GM21786 (cell line): ENCODE data around the gene BSG.

Source experiments
- ATAC-seq: cut with Tn5 transposase; IDR thresholded peaks from one replicate; pipeline ENCODE4 v1.9.1; 2021; ENCODE audit not compliant: unreplicated experiment

Gene BSG

DNA sequence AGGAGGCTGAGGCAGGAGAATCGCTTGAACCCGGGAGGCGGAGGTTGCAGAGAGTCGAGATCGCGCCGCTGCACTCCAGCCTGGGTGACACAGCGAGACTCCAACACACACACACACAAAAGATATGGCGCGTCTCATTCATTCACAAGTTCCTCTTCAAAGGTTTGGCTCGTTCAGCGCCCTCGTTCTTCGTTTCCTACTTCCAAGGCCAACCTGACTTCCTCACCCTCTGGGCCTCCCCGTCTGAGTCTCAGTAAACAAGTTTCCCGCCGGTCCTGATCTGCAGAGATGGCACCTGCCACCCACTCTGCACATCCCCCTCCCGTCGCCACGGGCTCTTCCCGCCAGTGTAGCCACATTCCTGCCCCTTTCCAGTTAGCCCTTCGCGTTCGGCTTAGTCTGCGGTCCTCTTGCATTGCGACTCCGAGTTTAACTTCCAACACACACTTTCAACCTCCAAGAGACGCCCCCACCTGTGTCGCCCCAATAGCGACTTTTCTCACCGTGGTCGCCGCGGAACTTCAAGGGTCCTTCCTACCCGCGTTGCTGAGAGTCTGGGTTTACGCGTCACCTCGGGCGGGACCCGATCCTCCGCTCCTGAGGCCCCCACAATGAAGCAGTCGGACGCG is 1.3 kb upstream of the BSG start:
- no peak for ATAC-seq

GRCh38 chr19:571566-571974 is 826 bp upstream of the BSG start:
- no peak for ATAC-seq

- ATAC-seq = peak; percentile 23
Observed at GRCh38 chr19:572743-573518, 535 bp downstream of the BSG start.

DNA sequence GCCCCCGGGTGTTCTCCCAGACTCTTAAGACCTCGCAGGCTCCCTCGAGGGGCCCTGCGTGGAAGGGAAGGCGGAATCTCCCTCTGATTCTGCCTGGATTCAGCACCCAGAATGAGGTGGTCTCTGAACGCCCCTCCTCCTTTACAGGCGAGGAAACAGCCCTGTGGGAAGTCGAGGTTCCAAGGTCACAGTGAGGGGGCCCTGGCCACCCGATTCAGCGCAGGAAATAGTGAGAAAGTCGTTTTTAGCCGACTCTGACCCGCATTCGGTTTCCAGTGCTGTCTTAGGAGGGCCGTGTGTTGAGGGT is 1.1 kb downstream of the BSG start:
- ATAC-seq = no peak

DNA sequence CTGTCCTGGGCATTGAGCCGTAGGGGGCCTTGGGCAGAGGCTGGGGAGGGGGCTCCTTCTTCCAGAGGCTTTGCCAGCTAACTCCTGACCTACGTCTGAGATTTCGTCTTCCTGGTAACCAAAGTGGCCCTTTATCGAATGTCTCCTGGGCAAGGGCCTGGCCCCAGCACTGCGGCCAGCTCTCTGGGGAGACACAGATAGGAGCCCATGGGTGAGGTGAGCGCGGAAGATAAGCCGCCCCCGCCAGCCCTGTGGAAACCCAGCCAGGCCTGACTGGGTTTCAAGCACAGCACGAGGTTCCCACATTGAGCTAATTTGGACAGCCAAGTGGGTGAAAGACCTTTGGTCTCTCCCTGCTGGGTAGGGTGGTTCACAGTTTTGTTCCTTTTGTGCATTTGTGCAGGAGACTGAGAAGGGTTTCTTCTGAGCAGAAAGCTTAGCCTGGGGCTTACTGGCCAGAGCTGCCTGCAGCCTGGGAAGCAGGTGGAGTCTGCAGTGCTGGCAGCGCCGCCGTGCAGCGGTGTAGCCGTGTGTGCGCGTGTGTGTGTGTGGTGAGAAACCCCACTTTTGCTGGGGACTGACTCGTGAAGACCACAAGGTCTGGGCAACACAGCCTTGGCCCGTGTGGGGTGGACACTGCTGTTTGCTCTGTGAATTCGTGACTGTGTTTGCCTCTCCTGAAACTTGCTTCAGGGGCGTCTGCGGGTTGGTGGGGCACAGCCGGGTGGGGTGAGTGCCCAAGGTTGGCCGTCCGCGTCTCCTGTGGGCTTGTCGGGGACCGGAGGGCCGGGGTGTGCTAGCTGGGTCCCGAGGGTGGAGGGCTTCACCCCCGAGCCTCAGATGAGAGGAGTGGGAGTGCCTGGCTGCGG is 2.5 kb downstream of the BSG start:
- no peak for ATAC-seq

DNA sequence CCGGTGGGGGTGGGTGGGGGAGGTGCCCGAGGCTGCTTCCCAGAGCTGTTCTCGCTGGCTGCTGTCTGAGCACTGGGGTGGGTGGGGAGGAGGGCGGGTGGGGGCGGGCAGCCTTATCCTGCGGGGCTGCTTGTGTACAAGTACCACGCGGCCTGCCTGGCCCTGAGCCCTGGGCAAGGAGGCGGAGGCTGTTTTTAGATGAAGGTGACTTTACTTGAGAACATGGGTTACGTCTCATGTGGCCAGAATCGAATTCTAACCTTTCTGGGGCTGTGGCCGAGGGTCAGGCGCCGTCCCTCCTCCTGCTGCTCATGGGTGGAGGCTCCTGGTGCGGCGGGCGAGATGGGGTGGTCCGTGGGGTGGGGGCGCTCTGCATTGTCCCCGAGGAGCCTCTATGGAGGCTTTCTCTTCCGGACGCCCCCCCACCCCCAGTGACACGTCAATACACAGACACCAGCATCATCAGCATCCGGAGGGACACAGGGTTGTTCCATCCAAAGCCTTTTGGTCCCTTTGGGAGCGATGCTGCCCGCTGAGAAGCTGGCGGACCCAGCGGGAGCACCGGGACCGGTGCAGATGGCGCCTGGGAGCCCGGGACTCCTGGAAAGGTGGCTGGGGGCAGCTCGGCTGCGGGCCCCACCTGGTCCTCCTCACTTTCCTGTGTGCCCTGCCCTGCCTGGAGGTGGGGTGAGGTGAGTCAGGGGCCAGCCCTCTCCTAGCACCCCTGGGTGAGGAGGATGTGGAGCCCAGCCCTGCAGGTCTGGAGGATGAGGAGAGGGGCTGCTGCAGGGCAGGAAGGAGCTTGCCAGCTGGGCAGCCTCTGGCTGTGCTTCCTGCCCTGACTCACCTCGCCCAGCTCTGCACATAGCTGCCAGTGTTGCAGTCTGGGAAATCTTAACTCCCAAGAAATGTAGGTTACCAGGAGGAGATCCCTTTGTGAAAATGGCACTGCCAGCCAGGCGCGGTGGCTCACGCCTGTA is 3.4 kb downstream of the BSG start:
- no peak for ATAC-seq

DNA sequence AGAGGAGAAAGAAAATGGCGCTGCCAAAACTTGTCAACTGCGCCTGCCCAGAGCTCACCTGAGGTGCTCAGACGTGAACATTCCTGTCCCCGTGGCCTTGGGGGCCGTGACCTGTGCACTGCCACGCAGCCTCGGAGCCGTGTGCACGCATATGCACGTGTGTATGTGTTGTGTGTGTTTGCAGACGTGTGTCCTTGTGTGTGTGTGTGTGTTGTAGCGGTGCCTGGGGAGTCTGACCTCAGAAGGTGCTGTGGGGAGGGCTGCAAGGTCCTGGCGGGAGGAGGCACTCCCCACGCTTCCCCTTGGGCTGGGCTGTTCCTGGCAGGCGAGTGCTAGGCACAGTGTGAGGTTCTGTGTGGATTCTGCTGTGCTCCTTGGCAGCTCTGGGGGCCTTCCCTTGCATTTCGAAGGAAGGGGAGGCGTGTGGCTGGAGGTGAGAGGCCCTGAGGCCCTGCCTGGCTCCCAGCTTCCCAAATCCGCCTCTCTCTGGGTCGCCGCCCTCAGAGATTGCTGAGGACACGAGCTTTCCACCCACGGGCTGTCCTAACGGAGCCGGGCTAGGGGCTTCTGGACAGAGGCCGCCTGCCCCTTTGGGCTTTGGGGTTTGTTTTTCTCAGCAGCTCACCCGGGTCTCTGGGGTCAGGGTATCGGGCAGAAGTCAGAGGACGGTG is 4.5 kb downstream of the BSG start:
- no peak for ATAC-seq

DNA sequence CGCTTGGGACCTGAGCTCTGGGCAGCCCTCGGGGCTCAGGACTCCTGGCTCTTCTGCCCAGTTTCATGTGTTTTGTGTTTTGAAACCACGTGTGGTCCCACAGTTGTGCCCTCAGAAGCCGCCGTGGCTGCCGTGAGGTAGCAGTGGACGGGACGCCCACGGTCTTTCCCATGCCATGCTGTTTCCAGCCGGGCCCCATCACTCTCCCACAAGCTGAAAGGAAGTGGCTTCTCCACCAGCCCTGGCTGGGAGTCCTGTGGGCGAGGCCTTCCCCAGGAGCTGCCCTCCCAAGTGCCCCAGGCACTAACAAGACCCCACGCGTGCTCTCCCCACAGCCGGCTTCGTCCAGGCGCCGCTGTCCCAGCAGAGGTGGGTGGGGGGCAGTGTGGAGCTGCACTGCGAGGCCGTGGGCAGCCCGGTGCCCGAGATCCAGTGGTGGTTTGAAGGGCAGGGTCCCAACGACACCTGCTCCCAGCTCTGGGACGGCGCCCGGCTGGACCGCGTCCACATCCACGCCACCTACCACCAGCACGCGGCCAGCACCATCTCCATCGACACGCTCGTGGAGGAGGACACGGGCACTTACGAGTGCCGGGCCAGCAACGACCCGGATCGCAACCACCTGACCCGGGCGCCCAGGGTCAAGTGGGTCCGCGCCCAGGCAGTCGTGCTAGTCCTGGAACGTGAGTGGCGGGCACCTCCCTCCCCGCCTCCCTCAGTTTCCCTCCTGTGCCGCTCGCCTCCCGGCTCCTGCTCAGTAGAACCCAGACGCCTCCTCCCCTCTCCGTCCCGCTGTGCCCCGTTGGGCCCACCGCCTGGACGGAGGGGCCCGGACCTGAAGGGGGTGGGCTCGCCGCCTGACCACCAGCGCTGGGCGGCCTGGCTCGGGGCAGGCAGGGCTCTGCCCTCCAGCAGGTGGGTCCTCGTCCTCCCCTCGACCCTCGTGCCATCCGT is 5.3 kb downstream of the BSG start:
- no peak for ATAC-seq

DNA sequence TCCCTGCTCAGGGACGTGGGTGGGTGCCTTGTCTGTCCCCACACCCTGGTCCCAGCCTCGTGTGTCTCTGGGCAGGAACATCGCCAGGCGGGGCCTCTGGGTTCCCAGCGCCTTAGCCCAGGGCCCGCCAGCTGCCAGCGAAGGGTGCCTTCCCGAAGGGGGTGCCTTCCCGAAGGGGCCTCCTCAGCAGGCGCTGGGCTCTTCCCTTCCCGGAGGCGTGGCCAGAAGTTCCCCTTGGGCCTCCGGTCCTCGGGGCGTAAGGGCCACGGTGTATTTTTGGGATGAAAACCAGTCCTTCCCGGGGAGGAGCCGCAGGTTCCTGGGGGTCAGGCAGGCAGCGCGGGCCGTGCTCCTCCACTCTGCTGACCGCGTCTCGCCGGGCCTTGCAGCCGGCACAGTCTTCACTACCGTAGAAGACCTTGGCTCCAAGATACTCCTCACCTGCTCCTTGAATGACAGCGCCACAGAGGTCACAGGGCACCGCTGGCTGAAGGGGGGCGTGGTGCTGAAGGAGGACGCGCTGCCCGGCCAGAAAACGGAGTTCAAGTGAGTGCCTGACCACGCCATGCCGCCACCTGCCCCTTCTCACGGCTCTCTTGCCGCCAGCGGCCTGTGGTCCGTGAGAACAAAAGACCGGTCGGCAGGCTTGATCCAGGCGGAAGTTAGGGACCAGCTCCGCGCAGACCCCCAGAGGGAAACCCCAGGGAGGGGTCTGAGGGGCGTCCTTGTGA is 6.9 kb downstream of the BSG start:
- no peak for ATAC-seq

GRCh38 chr19:579842-580155 is 7.4 kb downstream of the BSG start:
- ATAC-seq = no peak

DNA sequence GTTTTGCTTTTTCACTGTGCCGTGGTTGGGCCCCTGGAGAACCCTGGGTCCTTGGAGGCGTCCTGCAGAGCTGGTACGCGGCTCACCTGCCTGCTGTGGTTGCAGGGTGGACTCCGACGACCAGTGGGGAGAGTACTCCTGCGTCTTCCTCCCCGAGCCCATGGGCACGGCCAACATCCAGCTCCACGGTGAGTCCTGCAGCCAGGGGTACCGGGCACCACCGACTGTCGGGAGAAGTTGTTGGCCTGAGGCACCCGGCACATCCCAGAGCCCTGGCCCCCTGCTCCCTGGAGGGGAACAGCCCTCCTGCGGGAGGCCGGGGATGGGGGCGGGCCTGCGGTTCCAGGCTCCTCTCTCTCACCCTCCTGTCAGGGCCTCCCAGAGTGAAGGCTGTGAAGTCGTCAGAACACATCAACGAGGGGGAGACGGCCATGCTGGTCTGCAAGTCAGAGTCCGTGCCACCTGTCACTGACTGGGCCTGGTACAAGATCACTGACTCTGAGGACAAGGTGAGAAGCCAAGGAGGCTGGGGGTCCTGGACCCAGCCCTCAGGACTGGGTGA is 8.0 kb downstream of the BSG start:
- no peak for ATAC-seq

- ATAC-seq = no peak
Observed at GRCh38 chr19:581399-582111, 9.2 kb downstream of the BSG start.

DNA sequence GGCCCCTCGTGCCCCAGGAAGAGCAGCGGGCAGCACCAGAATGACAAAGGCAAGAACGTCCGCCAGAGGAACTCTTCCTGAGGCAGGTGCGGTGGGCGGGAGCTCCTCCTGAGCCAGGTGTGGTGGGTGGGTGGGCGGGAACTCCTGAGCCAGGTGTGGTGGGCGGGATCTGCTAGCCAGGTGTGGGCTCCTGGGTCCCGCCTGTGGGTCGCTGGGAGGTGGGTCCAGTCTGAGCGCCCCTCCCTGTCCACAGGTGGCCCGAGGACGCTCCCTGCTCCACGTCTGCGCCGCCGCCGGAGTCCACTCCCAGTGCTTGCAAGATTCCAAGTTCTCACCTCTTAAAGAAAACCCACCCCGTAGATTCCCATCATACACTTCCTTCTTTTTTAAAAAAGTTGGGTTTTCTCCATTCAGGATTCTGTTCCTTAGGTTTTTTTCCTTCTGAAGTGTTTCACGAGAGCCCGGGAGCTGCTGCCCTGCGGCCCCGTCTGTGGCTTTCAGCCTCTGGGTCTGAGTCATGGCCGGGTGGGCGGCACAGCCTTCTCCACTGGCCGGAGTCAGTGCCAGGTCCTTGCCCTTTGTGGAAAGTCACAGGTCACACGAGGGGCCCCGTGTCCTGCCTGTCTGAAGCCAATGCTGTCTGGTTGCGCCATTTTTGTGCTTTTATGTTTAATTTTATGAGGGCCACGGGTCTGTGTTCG is 10.3 kb downstream of the BSG start:
- no peak for ATAC-seq

DNA sequence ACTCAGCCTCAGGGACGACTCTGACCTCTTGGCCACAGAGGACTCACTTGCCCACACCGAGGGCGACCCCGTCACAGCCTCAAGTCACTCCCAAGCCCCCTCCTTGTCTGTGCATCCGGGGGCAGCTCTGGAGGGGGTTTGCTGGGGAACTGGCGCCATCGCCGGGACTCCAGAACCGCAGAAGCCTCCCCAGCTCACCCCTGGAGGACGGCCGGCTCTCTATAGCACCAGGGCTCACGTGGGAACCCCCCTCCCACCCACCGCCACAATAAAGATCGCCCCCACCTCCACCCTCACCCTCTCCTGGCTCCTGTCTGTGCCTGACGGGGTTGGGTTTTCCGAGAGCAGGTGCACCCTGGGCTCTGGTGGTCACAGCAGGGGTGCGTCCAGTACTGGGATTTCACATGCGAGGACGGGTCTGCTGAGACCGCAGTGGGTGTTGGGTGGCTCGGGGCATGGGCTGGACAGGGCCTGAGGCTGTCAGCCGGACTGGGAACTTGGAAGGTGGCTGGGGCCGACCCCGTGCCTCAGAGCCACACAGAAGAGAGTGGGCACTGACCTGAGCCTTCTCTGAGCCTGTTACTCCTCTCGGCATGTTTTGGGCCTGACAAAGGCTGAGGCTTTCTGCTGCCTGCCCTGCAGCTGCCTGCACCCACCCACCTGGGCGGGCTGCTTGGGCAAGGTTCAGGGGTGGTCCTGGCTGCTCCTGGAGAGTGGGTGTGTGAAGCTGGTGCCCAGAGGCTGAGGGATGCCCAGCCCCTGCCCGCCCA is 11.0 kb downstream of the BSG start:
- ATAC-seq = no peak

GRCh38 chr19:583968-584239 is 11.5 kb downstream of the BSG start:
- ATAC-seq = no peak

GRCh38 chr19:584240-585001 is 12.0 kb downstream of the BSG start:
- no peak for ATAC-seq
